ENCODE results near the gene TMEM245.

Gene TMEM245

DNA sequence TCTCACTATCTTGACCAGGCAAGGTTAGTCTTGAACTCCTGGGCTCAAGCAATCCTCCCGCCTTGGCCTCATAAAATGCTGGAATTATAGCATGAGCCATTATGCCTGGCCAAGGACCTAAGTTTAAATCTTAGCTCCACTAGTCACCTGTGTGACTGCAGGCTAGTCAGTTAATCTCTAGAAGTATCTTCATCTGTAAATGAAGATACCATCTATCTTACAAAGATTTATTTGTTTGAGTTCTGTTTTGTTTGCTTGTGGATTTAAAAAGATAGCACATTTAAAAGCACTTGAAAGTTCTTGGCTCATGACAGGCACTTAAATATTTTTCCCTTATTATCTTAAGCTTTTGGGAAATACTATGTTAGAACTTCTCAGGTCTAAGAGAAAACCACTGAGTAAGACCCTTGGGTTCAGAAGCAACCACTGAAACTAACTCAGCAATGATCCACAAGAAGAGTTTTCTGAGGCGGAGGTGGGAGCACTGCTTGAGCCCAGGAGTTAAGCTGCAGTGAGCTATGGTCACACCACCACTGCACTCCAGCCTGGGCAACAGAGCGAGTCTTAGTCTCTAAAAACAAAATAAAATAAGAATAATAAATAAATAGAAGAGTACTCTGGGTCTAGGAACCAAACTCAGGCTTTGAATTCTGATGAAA lies 19.1 kb downstream of the TMEM245 start:
- DNase-seq, result no peak

DNA sequence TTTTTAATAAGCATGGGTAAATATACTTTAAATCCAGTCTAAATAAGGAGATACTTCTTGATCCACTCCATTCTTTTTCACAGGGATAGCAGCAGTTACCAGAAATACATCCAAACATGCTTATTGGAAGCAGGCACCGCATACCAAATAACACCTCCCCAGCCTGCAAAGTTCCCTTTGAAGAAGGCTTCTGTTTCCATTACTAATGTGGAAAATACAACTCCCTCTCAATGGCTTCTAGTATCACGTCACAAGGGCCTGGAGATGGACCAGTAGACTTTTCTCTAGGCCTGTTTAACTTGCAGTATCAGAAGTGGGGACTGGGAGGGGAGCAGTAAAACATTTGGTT lies 20.8 kb downstream of the TMEM245 start:
- no peak for DNase-seq

DNA sequence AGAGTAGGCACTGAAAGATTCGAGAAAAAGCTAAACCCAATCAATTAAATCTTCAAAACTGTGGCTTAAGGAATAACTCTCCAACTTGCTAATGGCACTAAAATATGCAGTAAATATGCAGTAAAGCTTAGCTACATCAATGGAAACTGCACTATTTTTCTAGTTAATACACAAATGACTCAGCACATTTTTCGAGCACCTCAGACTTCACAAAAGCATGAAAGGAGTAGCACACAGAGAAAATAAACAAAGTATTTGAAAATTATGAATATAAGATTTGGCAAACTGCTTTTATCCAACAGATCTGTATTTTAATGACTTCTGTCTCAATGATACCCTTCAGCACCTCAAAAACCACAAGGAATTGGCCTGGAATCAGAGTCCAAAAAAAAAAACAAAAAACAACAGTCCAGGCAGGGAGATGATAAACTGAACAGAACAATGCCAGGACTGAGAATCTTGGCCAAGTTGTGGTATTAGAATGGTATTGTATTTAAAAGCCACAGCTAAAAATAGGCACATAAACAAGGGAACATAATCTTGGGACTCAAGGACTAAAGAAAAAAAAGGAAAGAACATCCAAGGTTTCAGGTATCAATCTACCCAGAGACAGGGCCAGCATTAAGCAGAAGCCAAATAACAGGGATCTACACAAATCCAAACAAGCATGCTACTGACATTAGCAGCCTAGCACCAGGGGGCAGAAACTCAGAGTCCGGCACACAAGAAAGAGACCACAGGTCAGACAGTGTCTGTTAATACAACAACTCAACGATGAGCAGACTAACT lies 21.4 kb downstream of the TMEM245 start:
- DNase-seq, result no peak

DNA sequence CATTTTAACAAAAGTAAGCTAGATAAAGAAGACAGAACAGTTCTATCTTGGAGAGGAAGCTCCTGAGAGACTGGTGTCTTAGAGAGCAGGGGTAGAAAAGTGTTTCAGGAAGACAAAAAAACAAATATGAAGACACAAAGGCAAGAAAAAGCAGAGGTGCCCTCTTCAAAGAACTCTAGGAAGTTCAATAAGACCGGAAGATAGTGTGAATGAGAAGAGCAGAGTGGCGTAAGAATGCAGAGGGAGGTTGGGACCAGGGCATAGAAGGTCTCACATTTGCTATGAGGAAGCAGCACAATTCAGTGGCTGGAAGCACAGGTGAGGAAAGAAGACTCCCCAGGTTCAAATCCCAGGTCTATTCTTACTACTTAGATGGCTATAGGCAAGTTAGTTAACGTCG lies 22.6 kb downstream of the TMEM245 start:
- DNase-seq, result no peak

DNA sequence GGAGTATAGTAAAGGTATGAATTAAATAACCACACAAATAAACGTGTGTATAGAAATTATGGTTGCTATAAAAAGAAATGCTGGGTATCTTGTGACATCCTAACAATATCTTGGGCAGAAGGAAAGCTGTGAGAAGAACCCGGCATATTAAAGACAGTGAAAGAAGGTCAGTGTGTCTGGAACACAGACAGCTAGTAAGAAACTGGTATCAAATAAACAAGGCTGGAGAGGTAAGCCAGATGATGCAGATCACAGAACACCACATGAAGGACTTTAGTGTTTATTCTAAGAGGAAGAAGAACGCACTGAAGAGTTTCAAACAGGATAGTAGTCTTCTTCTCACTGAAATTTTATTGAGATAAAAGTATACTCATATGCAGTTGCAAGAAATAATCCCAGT lies 24.4 kb downstream of the TMEM245 start:
- DNase-seq, result no peak

DNA sequence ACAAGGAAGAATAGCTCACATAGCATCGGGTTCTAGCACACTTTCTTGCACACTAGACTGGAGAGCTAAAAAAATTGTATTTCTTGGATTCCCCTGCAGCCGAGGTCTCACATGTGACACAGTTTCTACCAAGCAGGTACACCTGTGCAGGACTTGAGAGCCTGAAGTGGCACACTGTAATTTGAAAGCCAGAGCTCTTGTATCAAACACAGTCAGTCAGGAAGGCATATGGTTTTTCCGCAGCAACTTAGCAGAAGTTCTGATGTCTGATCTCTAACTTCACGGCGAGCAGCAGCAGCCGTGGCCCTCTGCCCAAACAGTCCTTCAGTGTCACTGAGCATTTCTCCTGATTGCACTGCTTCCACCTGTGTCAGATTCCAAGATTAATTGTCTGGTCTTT lies 25.5 kb downstream of the TMEM245 start:
- no peak for DNase-seq

DNA sequence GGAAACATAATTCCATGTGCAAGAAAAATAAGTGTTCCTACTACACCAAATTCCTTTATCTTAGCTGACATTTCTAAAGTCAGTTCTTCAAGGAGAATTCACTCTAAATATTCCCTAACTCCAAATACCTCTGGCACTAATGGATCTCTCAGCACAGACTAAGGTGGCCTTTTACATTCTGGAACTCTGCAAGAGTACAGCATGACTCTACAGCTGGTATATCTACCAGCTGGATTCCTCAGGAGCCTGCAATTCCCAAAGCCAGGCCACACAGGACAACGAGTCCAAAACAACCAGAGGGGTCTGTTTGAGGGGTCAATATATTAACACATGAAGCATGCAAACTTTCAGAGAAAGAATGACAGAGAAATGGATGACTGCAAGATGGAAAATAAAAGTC lies 27.2 kb downstream of the TMEM245 start:
- DNase-seq, result no peak

DNA sequence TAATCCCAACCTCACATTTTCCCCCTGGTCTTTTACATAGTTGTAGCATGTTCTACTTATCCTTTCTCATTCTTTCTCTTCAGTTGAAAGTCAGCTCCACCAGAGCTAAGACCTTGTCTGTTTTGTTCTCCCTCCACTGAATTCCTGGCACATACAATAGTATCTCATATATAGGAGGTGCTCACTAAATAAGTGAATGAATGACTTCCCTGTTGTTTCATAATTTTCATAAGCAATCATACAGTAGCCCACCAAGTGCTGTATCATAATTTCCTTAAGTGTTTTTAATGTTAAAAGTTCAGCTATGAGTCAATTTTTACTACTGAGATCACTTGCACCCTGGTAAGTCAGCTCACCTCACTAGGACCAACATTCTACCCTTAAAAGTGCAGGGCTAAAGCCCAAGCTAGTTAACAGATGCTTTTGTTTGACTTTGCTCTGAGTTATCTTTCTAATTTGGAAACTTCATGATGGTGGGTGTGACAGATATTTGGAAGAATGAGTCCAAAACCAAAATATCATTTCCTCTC lies 27.6 kb downstream of the TMEM245 start:
- DNase-seq, result no peak

DNA sequence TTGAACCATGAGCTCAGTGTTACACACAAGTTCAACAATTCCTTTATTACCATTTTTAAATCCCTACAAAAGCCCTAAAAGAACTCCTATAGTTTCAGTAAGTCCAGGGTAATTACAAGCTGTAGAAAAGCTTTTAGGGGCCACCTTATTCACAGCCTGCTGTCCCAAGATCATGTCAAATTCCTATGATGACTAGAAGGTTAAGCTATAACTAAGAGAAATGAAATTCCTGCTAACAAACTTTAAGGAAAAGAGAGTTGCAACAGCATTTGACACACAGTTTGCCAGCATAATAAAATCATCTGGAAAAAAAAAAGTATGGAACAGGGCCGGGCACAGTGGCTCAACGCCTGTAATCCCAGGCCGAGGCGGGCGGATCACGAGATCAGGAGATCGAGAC lies 31.5 kb downstream of the TMEM245 start:
- DNase-seq, result no peak

DNA sequence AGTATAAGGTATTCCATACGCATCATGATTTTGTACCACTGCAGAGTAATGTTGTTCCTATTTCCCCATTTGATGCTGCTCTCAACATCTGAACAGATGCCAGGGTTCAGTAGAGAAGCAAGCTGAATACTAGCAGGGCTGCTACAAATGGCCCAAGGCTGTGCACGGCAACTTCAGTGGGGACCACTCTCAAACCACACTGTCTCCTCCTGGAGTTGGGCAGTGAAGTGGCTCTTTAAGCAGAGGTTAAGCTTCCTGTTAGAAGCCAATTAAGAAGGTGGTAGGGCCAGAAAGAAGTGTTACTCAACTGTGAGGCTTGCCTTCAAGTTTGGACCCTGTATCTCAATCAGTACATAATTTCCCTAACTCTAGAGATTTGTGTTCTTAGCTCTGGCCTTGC lies 32.0 kb downstream of the TMEM245 start:
- no peak for DNase-seq

DNA sequence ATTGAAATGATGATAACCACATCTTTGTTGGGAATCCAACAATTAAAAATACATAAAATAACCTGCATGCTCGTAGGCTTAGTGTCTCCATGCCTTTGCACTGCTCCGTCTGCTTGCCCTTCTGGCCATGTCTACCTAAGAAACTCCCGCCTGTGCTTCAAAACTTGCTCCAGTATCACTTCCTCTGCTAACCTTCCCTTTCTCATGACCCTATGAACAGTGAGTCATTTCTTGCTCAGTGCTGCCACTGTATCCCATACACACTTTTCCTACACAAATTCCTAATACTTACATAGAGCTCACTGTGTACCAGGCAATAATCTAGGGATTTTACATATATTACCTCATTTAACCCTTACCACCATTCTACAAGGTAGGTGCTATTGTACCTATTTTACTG lies 33.5 kb downstream of the TMEM245 start:
- DNase-seq, result no peak

DNA sequence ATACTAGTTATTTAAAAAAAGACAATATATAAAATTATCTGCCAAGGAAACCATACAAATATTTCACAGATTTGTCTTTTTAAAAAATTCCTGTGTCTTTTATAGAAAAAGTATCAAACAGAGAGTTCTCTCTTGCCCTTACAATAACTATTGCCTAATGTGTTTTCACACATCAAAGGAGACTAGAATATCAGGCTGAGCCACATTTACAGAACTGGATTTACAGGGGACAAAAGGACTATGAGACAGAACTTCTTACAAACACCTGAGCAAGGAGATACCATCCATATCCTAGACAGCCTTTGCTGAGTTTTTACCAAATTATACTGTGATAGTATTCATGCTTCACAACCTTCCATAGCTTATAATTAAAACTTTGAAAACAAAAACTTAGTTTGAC lies 34.2 kb downstream of the TMEM245 start:
- no peak for DNase-seq

DNA sequence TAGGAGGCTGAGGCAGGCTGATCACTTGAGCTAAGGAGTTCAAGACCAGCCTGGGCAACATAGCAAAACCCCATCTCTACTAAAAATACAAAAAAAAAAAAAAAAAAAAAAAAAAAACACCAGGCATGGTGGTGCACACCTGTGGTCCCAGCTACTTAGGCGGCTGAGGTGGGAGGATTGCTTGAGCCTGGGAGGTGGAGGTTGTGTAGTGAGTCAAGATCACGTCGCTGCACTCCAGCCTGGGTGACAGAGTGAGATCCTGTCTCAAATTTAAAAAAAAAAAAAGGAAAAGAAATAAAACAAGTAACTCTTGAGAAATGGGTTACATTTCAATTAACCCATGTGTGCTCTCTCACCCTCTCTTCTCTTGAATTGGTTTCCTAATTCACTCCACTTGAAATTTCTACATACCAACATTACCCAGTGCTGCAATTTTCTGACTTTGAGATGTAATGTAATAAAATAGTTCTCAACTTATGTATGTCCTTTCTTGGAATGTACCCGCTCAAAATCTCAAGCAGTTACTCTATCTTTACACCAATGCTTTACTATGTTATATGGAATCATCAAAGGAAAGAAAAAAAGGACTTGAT lies 35.8 kb downstream of the TMEM245 start:
- DNase-seq, result no peak

DNA sequence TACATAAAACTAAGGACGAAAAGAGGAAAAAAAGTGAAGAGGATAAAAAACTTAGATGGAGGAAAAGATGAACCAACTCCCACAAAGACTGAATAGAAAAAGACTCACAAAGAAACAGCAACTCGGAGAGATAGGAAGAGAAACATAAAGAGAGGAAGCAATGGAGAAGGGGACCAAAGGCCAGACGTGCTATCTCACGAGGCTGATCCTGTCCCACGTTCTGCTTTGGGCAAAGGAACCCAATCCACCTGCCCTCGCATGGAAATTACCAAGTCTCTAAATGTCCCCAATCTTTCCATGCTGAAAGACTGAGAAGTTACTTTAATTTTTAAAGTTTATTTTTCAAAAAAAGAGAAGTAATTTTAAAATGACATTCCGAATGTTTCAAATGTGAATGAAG lies 36.6 kb downstream of the TMEM245 start:
- no peak for DNase-seq

DNA sequence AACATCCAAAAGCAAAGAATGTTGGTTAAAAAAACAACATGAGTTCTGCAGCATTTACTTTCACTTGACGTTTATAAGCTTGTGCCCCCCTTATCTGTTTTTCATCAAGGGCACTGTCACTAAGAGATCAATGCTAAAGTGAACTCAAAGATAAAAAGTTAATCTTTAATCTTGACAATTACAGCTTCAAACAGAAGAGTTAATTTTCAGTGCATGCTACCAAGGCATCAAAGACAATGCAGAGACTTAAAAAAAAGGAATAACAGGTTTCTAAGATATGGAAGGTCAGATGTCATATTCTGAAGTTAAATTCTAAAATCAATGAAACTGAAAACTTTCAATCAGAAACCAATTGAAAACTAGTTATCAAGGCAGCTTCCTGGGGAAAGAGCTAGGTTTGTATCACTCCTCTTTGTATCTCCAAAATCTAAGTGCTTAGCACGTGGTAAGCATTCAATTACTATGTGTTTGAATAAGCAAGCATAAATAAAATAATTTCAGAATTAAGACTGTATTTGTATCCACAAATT lies 37.6 kb downstream of the TMEM245 start:
- DNase-seq, result no peak

DNA sequence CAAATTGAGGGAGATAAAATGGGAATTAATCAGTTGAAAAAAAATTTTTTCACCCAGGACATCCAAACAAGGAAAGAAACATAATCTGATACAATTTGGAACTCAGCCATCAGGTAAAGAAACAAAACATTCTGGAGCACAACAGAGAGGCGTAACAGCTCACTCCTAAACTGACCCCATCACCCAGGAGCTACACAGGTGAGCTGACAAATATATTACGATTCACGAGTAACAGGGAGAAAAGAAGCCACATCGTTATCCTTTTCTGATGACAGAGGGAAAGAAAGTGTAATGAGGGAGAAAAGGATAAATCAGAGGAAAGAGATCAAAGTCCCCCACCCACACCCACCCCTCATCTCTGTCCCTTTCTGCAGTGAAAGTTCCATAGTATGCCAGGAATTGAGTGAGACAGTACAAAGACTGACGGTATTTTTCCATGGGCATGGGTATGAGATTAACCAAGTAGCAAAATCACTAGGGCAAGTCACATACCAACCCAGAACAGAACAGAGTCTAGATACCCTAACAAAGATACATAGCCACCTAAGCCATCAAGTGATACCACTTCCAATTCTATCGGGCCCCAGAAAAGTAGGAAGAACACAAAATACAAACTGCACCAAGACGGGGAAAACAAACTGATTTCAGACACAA lies 45.4 kb downstream of the TMEM245 start:
- DNase-seq, result no peak

DNA sequence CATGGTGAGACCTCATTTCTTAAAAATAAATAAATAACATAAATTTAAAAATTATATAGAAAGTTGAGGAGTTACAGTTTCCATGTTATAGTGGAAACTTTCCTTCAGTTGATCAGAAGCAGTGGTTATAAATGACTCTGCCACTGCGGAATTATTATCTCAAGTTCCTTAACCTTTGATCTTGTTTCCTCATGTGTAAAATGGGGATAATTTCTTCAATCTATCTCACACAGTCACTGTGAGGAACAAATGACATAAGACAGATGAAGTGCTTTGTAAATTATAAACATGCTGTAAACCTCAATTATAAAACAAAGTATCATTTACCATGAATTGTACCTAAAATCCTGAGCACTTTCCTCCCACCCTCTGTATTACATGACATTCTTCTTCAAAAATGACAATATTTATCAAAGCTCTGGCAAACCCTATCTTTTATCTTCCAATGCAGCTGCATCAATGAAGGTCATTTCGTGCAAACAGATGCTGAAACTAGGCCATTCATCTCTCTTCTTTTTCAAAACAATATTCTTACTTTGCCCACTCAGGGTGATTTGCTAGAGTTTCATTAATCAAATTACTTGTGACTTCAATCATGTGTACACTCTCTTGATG lies 46.8 kb downstream of the TMEM245 start:
- no peak for DNase-seq

DNA sequence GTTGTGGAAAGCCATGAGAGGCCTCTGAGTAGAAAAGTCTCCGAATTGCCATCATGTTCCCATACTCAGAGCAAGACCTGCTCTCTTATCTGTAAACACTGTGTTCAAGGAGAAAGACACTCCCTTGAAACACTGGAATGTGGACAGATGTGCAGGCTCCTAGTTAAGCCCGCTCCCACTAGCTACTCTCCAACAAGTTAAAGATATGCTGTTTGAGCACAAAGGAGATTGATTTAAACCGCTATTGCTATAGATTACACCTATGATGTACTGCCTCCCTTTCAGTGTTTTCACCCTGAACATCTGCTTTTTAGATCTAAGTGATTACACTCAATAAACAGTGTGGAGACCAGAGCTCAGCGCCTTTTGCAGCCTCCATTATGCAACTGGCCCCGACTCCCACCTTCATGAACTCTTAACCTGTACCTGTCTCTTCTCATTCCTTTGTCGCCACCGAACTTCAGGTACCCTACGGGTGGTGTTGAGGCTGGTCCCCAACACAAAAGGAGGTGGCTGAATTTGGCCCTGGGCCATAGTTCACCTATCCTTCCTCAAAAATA lies 47.5 kb downstream of the TMEM245 start:
- no peak for DNase-seq

DNA sequence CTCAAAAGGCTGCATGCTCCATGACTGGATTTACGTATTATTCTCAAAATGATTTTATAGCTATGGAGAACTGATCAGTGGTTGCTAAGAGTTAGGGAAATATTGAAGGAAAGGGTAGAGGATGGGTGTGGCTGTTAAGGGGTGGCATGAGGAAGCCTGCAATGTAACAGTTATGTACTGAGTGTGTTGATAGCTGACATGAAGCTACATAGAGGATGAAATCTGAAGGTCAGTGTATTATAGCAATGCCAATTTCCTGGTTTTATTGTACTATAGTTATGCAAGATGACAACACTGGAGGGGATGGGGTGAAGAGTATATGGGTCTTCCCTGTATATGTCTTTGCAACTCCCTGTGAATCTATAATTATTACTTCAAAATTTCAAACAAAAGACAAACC lies 51.0 kb downstream of the TMEM245 start:
- DNase-seq, result no peak

DNA sequence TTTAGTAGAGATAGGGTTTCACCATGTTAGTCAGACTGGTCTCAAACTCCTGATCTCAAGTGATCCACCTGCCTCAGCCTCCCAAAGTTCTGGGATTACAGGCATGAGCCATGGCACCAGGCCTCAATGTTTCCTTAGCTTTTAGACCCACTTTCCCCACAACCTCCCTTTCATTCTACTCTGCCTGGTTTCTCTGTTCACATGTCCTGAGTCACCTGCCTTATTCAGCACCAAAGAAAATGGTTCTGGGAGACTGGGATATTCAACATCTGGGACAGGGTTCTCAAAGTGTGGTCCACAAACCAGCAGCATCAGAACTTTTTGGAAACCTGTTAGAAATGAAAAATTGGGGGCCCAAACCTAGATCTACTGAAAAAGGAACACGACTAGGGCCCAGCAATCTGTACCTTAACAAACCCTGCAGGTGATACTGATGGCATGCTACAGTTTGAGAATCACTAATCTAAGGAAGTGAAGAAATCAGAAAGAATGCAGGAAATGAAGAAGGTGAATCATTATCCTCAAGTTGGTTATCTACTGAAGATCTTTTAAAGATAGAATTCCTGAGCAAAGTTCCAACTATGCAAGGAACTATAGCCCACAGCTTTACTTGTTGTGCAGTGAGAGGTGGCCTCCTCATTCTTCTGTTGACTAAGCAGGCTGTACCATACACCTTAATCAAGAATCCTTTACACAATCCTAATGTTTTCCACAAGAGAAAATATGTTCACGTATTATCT lies 54.6 kb downstream of the TMEM245 start:
- DNase-seq, result no peak

DNA sequence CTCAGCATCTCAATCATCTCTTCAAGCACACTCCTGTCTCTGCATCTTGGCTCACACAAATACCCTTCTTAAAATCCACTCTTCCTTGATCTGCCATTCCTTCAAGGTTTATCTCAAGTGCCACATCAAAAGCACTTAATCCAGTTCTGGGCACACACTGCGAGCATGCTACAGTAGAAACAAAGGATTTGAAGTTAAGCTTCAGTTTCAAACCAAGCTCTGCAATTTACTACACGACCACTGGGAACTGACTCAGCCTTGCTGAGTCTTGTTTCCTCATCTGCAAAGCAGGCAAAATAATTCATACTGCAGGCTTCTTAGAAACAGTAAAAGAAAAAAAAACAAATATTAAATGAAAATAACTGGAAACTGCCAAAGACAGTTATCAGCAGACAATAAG lies 56.0 kb downstream of the TMEM245 start:
- DNase-seq, result no peak

DNA sequence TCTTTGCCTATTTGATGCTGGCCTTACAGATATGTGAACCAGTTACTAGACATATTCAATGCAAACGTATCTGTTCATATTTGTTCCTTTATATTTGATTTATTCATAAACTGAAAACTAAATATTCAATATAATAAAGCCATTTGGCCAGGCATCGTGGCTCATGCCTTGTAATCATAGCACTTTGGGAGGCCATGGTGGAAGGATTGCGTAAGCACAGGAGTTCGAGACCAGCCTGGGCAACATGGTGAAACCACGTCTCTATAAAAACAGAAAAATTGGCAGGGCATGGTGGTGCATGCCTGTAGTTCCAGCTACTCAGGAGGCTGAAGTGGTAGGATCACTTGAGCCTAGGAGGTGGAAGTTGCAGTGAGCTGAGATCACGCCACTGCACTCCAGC lies 57.2 kb downstream of the TMEM245 start:
- DNase-seq, result no peak

All from NCI-H1436 treated with DMSO at 0.1 percent for 48 hours (cell line).